Esophagus squamous epithelium (tissue), 4 donors: ENCODE measurements around the gene CD209.

Experiments used
- CTCF ChIP-seq, 6 experiments: fragments of 450-650 bp in 4 of 6; fragments of 200-600 bp in 2 of 6; sonication (generic) in 2 of 6; IDR thresholded peaks; one replicate each; pipeline ENCODE4 v1.5.1; 2016 to 2019; ENCODE audit warnings: antibody characterized with exemption in 6 of 6, mild to moderate bottlenecking in 4 of 6, moderate library complexity in 4 of 6
- POLR2A ChIP-seq, 4 donors: fragments of 450-650 bp; IDR thresholded peaks; one replicate each; pipeline ENCODE4 v1.6.1; 2017; ENCODE audit warnings: antibody characterized with exemption in 4 of 4, mild to moderate bottlenecking in 4 of 4, moderate library complexity in 3 of 4

GRCh38 chr19:7731615-7732014 is 15.7 kb downstream of the CD209 start:
- no peak for TF ChIP-seq CTCF (IDR thresholded peaks at IDR 0.05)
- no peak for TF ChIP-seq POLR2A (IDR thresholded peaks at IDR 0.05)
